NAMALWA (cell line): ENCODE measurements around the gene RIC1.
"Not testable (repeated sequence)": the region's sequence is repeated elsewhere in the genome, so short reads cannot be mapped to it uniquely, and the experiment has no call there.

ENCODE experiments used
- DNase-seq: peaks from one replicate; pipeline ENCODE4 v3.0.0-alpha.2; 2015; ENCODE audit warnings: low spot score

RIC1 gene

DNA sequence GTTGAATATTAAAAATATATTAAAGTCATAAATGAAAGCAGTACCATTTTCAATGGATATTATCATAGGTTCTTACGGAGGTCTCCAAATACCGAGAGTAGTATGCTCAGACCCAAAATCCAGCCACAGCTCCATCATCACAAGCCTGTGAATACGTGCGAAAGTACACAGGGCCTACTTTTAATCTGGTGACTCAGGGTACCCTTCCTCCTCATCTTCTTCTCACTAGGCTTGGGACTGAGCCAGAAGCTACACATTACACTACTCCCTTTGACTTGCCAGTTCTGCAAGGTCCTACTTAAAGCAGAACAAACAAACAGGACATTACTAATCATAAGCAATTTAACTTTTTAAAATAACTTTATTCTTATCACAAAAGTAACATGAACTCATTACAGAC lies 7.6 kb upstream of the RIC1 start:
- no peak for DNase-seq

- no peak for DNase-seq
These were observed 6.9 kb upstream of the RIC1 start for GRCh38 chr9:5622016-5622415.

DNA sequence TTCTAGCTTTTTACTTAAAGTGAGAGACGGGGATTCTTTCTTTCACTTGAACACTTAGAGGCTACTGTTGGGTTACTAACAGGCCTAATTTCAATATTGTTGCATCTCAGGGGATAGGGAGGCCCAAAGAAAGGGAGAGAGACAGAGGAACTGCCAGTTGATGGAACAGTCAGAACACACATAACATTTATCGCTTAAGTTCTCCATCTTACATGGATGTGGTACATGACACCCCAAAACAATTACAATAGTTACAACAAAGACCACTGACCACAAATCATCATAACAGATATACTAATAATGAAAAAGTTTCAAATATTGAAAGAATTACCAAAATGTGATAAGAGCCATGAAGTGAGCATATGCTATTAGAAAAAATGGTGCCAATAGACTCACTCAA lies 4.3 kb upstream of the RIC1 start:
- no peak for DNase-seq

GRCh38 chr9:5626727-5627634 lies 1.9 kb upstream of the RIC1 start:
- peak; percentile 98 for DNase-seq

DNA sequence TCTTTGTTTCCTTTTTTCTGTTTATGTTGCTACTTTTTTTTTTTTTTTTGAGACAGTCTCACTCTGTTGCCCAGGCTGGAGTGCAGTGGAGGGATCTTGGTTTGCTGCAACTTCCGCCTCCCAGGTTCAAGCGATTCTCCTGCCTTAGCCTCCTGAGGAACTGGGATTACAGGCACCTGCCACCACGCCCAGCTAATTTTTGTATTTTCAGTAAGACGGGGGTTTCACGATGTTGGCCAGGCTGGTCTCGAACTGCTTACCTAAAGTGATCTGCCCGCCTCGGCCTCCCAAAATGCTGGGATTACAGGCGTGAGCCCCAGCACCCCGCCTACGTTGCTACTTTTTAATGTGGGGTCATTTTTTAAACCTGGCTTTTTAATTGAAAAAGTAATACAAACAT lies 1.2 kb upstream of the RIC1 start:
- DNase-seq, result not testable (repeated sequence)

DNA sequence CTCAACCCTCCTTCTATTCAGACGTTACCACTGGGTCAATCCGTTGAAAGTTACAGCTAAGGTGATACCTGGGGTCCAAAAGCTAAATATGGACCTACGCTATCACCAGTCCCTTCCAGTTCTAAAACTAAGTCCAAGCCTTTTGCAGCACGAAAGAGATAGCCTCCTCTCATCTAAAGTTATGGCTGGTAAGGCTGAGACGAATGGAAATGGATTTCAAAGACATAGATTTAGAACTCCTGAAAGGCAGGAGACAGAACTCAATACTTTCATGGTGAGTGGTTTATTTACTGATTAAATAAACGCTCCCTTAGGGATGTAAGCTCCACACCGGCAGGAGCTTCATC lies 751 bp upstream of the RIC1 start:
- no peak for DNase-seq

GRCh38 chr9:5629312-5630080 lies 589 bp downstream of the RIC1 start:
- DNase-seq, result peak; percentile 67

DNA sequence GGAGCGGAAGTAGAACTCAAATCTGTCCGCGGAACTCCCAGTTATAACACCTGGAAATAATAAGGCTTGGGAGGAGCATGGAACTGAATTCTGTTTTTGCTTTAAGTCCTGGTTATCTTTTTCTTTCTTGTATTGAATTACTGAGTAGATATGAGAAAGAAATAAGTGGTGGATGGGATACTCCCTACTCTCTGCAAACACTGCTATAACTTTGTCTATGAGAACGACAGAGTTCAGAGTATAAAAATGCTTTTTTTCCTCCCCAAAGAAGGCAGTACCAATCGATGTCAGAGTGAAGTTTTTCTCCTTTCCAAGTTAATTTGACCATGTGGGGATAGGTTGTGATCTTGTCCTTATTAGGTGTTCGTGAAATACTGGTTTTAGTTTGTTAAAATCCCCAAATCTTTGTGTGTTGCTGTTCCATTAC lies 1.2 kb downstream of the RIC1 start:
- peak; percentile 58 for DNase-seq

DNA sequence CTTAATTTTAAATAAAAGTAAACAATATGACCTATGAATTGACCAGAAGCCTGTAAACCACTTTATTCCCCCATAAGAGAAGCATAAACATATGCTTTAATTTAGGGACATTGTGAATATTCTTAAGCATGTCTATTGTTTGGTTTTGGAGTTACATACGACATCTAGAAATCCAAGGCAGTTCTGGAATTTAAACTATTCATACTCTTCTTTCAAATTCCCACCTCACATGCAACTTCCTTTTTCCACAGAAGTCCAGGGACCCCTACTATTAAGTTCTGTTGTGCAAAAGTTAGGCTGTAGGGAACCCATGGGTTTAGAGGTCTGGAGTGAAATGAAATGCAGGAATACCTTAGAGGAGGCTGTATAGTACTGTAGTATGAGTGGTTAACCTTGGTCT lies 2.1 kb downstream of the RIC1 start:
- DNase-seq, result no peak

GRCh38 chr9:5632540-5632939 lies 3.6 kb downstream of the RIC1 start:
- no peak for DNase-seq

GRCh38 chr9:5633243-5633642 lies 4.3 kb downstream of the RIC1 start:
- no peak for DNase-seq

DNA sequence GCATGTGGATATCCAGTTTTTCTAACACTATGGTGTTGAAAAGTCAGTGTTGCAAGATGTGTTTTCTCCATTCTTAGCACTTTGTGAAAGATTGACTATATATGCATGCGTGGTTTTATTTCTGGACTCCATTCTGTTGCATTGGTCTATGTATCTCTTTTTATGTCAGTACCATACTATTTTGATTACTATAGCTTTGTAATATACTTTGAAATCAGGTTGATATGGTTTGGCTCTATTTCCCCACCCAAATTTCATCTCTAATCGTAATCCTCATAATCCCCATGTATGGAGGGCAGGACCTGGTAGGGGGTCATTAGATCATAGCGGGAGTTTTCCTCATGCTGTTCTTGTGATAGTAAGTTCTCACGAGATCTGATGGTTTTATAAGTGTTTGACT lies 6.5 kb downstream of the RIC1 start:
- DNase-seq, result no peak

GRCh38 chr9:5639816-5640215 lies 10.9 kb downstream of the RIC1 start:
- DNase-seq, result no peak

DNA sequence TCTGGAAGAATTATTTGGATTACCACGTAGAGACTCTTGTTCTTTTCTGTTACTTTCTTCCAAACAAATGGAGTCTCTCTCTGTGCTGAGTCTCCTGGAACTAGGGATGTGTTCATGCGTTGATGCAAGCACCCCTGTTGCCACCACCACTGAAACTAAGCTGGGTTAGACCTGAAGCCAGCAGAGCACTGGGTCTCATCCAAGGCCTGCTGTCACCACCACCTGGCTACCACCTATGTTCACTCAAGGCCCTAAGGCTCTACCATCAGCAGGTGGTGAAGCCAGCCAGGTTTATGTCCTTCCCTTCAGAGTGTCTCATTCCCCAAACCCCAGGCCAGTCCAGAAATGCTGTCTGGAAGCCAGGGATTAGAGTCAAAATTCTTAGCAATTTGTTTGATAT lies 13.3 kb downstream of the RIC1 start:
- no peak for DNase-seq

DNA sequence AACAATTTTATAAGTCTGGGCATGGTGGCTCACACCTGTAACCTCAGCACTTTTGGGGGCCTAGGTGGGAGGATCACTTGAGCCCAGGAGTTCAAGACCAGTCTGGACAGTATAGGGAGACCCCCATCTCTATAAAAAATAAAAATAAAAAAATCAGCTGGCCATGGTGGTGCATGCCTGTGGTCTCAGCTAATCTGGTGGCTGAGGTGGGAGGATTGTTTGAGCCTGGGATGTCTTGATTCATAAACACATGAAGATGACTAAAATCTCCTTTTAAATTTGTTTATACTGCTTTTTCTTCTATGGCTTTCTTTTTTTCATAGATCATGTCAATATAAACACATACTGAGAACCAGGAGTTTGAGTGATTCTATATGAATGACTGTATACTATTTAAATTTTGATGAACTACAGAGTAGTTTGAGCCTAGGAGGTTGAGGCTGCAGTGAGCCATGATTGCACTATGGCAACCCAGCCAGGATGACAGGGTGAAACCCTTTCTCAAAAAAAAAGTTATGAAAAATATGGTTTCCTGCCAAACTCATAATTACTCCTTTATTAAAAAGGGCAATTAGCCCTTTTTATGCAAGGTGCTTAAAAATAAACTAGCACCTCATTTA lies 14.2 kb downstream of the RIC1 start:
- DNase-seq, result no peak

DNA sequence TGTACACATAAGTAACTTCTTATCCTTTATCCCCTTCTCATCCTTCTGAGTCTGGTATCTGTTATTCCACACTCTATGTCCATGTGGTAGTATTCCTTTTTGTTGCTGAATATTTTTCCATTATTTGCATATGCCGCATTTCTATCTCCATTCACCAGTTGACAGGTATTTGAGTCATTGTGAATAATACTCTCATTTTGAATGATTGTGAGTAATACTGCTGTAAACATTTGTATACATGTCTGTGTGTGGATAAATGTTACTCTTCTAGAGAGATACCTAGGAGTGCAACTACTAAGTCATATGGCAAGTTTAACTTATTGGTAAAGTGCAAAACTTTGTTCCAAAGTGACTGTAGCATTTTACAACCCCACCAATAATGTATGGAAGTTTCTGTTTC lies 15.6 kb downstream of the RIC1 start:
- DNase-seq, result no peak

- DNase-seq, result no peak
These were observed 17.2 kb downstream of the RIC1 start for GRCh38 chr9:5646116-5646515.

- no peak for DNase-seq
These were observed 21.6 kb downstream of the RIC1 start for GRCh38 chr9:5650356-5651105.

DNA sequence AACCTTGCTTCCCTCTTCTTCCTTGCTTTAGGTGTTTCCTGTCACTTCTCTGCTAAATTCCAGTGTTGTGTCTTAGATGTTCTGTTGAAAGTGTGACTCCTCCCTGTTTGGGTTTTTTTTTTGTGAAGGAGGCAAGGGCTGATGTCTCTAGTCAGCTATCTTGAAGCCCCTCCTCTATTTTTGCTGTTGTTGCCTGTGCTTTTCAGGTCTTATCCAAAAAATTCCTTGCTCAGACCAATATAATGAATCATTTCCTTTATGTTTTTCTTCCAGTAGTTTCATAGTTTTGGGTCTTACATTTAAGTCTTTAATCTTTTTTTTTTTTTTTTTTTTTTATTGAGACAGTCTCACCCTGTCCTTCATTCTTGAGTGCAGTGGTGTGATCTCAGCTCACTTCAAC lies 22.3 kb downstream of the RIC1 start:
- DNase-seq, result no peak

DNA sequence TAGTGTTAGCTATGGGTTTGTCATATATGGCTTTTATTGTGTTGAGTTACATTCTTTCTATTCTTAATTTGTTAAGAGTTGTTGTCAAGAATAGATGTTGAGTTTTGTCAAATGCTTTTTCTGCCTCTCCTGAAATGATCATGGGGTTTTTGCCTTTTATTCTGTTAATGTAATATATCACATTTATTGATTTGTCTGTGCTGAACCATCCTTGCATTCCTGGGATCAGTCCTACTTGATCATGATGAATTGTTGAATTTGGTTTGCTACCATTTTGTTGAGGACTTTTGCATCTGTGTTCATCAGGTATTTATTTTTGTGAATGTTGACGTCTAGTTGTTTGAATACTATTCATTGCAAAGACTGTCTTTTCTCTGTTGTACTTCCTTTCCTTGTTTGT lies 23.9 kb downstream of the RIC1 start:
- DNase-seq, result no peak

DNA sequence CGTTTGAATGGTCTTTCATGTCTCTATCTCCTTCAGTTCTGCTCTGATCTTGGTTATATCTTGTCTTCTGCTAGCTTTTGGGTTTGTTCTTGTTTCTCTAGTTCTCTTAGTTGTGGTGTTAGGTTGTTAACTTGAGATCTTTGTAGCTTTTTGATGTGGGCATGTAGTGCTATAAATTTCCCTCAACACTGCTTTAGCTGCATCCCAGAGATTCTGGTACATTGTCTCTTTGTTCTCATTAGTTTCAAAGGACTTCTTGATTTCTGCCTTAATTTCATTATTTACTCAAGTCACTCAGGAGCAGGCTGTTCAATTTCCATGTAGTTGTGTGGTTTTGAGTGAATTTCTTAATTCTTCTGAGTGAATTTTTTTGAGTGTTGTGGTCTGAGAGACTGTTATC lies 33.9 kb downstream of the RIC1 start:
- DNase-seq, result not testable (repeated sequence)

GRCh38 chr9:5665059-5665458 lies 36.2 kb downstream of the RIC1 start:
- no peak for DNase-seq
